ENCODE data around the gene TTC36.

GRCh38 chr11:118524356-118524755 is 2.9 kb upstream of the TTC36 start:
- TF ChIP-seq CTCF (IDR thresholded peaks at IDR 0.05) = no peak
- no peak for TF ChIP-seq POLR2A (IDR thresholded peaks at IDR 0.05)

Data from heart left ventricle (tissue), 13 donors.